HEK293T (cell line): ENCODE results near the gene TMEM123.

ENCODE experiments used
- FOXM1 ChIP-seq: fragments of 450-650 bp; IDR thresholded peaks from 2 replicates; pipeline ENCODE4 v1.6.1; 2017; ENCODE audit warnings: mild to moderate bottlenecking, borderline replicate concordance
- PKNOX1 ChIP-seq: fragments of 450-650 bp; IDR thresholded peaks from 2 replicates; pipeline ENCODE4 v1.6.1; 2016
- TARDBP ChIP-seq: fragments of 450-650 bp; IDR thresholded peaks from 2 replicates; pipeline ENCODE4 v1.6.1; 2016
- ZNF384 ChIP-seq: fragments of 450-650 bp; IDR thresholded peaks from 2 replicates; pipeline ENCODE4 v1.6.1; 2016

- TF ChIP-seq ZNF384 (no peak), TARDBP (no peak), PKNOX1 (no peak), FOXM1 (no peak)
These were observed 16.7 kb upstream of the TMEM123 start for GRCh38 chr11:102469196-102469821.
